ENCODE data around the gene SFRP2. TPM values are rescaled to one million over a fixed set of nuclear protein-coding genes. Genes with fewer than 3 reads are reported as not detected.

SFRP2 gene
- total RNA-seq, 1 experiment from 2014 or later, result 0.26 TPM

- no peak for ATAC-seq
- H3K27me3 ChIP-seq (ENCODE audit: control insufficient read depth, insufficient read depth, low read length), result peaks cover 9% of the 10 kb centered on the region
- intact Hi-C loops (cut with micrococcal nuclease; ENCODE audit: unreplicated experiment), result no loop called here
- no peaks in the 10 kb centered on the region for H3K4me1 ChIP-seq (ENCODE audit: control insufficient read depth, insufficient read depth, low read length)
- no peak for TF ChIP-seq CTCF (IDR thresholded peaks at IDR 0.05)
- TF ChIP-seq POLR2AphosphoS5 (IDR thresholded peaks at IDR 0.05; ENCODE audit: low read depth, low read length), result no peak
- no peak for TF ChIP-seq TCF7L2 (IDR thresholded peaks at IDR 0.05; ENCODE audit: low read depth, low read length)
- TF ChIP-seq, protein P1, sequence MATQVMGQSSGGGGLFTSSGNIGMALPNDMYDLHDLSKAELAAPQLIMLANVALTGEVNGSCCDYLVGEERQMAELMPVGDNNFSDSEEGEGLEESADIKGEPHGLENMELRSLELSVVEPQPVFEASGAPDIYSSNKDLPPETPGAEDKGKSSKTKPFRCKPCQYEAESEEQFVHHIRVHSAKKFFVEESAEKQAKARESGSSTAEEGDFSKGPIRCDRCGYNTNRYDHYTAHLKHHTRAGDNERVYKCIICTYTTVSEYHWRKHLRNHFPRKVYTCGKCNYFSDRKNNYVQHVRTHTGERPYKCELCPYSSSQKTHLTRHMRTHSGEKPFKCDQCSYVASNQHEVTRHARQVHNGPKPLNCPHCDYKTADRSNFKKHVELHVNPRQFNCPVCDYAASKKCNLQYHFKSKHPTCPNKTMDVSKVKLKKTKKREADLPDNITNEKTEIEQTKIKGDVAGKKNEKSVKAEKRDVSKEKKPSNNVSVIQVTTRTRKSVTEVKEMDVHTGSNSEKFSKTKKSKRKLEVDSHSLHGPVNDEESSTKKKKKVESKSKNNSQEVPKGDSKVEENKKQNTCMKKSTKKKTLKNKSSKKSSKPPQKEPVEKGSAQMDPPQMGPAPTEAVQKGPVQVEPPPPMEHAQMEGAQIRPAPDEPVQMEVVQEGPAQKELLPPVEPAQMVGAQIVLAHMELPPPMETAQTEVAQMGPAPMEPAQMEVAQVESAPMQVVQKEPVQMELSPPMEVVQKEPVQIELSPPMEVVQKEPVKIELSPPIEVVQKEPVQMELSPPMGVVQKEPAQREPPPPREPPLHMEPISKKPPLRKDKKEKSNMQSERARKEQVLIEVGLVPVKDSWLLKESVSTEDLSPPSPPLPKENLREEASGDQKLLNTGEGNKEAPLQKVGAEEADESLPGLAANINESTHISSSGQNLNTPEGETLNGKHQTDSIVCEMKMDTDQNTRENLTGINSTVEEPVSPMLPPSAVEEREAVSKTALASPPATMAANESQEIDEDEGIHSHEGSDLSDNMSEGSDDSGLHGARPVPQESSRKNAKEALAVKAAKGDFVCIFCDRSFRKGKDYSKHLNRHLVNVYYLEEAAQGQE (IDR thresholded peaks at IDR 0.05; ENCODE audit: insufficient read depth in 1 of 2, low read depth in 2 of 2, low read length in 1 of 2), result no peak
- TF ChIP-seq SIN3A (IDR thresholded peaks at IDR 0.05; ENCODE audit: borderline replicate concordance, insufficient read depth, low read depth, low read length), result no peak
- no TSS peak for BruUV-seq (replicated peaks)
- in situ Hi-C loops (cut with HindIII; ENCODE audit: low pct_unique_long_range_greater_than_20kb, low sequenced_read_pairs), result no loop called here
- no peaks in the 10 kb centered on the region for H3K9me3 ChIP-seq (ENCODE audit: control insufficient read depth, insufficient read depth, low read depth, low read length)
- ChIA-PET POLR2A (no interaction called here), CTCF (no interaction called here)
- H3K27ac ChIP-seq (ENCODE audit: low read length), result no peak overlapping the region
- no peaks in the 10 kb centered on the region for H3K36me3 ChIP-seq (ENCODE audit: control insufficient read depth, insufficient read depth, low read length)
- no peak for DNase-seq (ENCODE audit: low read depth, low spot score)
- H3K4me3 ChIP-seq (ENCODE audit: low read depth in 2 of 2, low read length in 2 of 2), result no peak overlapping the region
Measured at GRCh38 chr4:153788051-153788412, 851 bp downstream of the SFRP2 start.

GRCh38 chr4:153787575-153787974 is 1.3 kb downstream of the SFRP2 start:
- Histone ChIP-seq H3K4me1 (ENCODE audit: control insufficient read depth, insufficient read depth, low read length) (no peaks in the 10 kb centered on the region), H3K36me3 (ENCODE audit: control insufficient read depth, insufficient read depth, low read length) (no peaks in the 10 kb centered on the region), H3K27me3 (ENCODE audit: control insufficient read depth, insufficient read depth, low read length) (peaks cover 9% of the 10 kb centered on the region), H3K4me3 (ENCODE audit: low read depth in 2 of 2, low read length in 2 of 2) (no peak overlapping the region), H3K9me3 (ENCODE audit: control insufficient read depth, insufficient read depth, low read depth, low read length) (no peaks in the 10 kb centered on the region), H3K27ac (ENCODE audit: low read length) (no peak overlapping the region)
- ATAC-seq (no peak), DNase-seq (ENCODE audit: low read depth, low spot score) (no peak)
- no TSS peak for BruUV-seq (replicated peaks)
- TF ChIP-seq SIN3A (IDR thresholded peaks at IDR 0.05; ENCODE audit: borderline replicate concordance, insufficient read depth, low read depth, low read length) (no peak), TCF7L2 (IDR thresholded peaks at IDR 0.05; ENCODE audit: low read depth, low read length) (no peak), CTCF (IDR thresholded peaks at IDR 0.05) (no peak), POLR2AphosphoS5 (IDR thresholded peaks at IDR 0.05; ENCODE audit: low read depth, low read length) (no peak)
- TF ChIP-seq, protein P1 (IDR thresholded peaks at IDR 0.05; ENCODE audit: insufficient read depth in 1 of 2, low read depth in 2 of 2, low read length in 1 of 2), result no peak
- ChIA-PET CTCF (no interaction called here), POLR2A (no interaction called here)
- intact Hi-C loops (cut with micrococcal nuclease; ENCODE audit: unreplicated experiment), result no loop called here
- in situ Hi-C loops (cut with HindIII; ENCODE audit: low pct_unique_long_range_greater_than_20kb, low sequenced_read_pairs), result no loop called here
